GM21381 (cell line): ENCODE results near the gene BCAS4.

Source experiments
- ATAC-seq: cut with Tn5 transposase; IDR thresholded peaks from one replicate; pipeline ENCODE4 v1.9.1; 2021; ENCODE audit warnings: mild to moderate bottlenecking, moderate library complexity; ENCODE audit not compliant: unreplicated experiment

Gene BCAS4

GRCh38 chr20:50852085-50852484 is 57.2 kb downstream of the BCAS4 start:
- no peak for ATAC-seq

- ATAC-seq, result no peak
Observed at GRCh38 chr20:50854506-50855249, 59.8 kb downstream of the BCAS4 start.

- no peak for ATAC-seq
Observed at GRCh38 chr20:50855498-50856474, 60.9 kb downstream of the BCAS4 start.

- ATAC-seq, result no peak
Observed at GRCh38 chr20:50856475-50857041, 61.7 kb downstream of the BCAS4 start.

GRCh38 chr20:50857348-50857747 is 62.5 kb downstream of the BCAS4 start:
- ATAC-seq, result no peak

- no peak for ATAC-seq
Observed at GRCh38 chr20:50858525-50858924, 63.7 kb downstream of the BCAS4 start.

- no peak for ATAC-seq
Observed at GRCh38 chr20:50859161-50859560, 64.3 kb downstream of the BCAS4 start.

GRCh38 chr20:50861012-50861411 is 66.2 kb downstream of the BCAS4 start:
- ATAC-seq, result no peak

GRCh38 chr20:50862546-50862945 is 67.7 kb downstream of the BCAS4 start:
- ATAC-seq, result no peak

GRCh38 chr20:50865114-50865513 is 70.3 kb downstream of the BCAS4 start:
- no peak for ATAC-seq

- no peak for ATAC-seq
Observed at GRCh38 chr20:50865591-50865990, 70.7 kb downstream of the BCAS4 start.

GRCh38 chr20:50866036-50866685 is 71.3 kb downstream of the BCAS4 start:
- ATAC-seq, result no peak

- no peak for ATAC-seq
Observed at GRCh38 chr20:50866831-50867230, 72.0 kb downstream of the BCAS4 start.

- ATAC-seq, result no peak
Observed at GRCh38 chr20:50867805-50868204, 72.9 kb downstream of the BCAS4 start.

- no peak for ATAC-seq
Observed at GRCh38 chr20:50868509-50869495, 73.9 kb downstream of the BCAS4 start.

- ATAC-seq, result no peak
Observed at GRCh38 chr20:50870561-50871161, 75.8 kb downstream of the BCAS4 start.

GRCh38 chr20:50872560-50873425 is 77.9 kb downstream of the BCAS4 start:
- ATAC-seq, result no peak

GRCh38 chr20:50873585-50873984 is 78.7 kb downstream of the BCAS4 start:
- ATAC-seq, result no peak
